Tibial nerve (tissue), 4 donors: ENCODE data around the gene SPATS2.

ENCODE experiments used
- CTCF ChIP-seq, 5 experiments: fragments of 200-600 bp in 3 of 5; fragments of 450-650 bp in 2 of 5; sonication (generic) in 3 of 5; IDR thresholded peaks; one replicate each; pipeline ENCODE4 v1.5.1; 2016 to 2019; ENCODE audit warnings: antibody characterized with exemption in 5 of 5, mild to moderate bottlenecking in 3 of 5, moderate library complexity in 2 of 5
- EP300 ChIP-seq, 2 donors: sonication (generic); formaldehyde crosslinking; IDR thresholded peaks; one replicate each; pipeline ENCODE4 v1.6.1; 2017; ENCODE audit warnings: antibody characterized with exemption in 2 of 2, mild to moderate bottlenecking in 1 of 2
- POLR2A ChIP-seq, 2 donors: fragments of 450-650 bp; IDR thresholded peaks; one replicate each; pipeline ENCODE4 v1.6.1; 2017; ENCODE audit warnings: antibody characterized with exemption in 2 of 2, mild to moderate bottlenecking in 2 of 2, moderate library complexity in 2 of 2

DNA sequence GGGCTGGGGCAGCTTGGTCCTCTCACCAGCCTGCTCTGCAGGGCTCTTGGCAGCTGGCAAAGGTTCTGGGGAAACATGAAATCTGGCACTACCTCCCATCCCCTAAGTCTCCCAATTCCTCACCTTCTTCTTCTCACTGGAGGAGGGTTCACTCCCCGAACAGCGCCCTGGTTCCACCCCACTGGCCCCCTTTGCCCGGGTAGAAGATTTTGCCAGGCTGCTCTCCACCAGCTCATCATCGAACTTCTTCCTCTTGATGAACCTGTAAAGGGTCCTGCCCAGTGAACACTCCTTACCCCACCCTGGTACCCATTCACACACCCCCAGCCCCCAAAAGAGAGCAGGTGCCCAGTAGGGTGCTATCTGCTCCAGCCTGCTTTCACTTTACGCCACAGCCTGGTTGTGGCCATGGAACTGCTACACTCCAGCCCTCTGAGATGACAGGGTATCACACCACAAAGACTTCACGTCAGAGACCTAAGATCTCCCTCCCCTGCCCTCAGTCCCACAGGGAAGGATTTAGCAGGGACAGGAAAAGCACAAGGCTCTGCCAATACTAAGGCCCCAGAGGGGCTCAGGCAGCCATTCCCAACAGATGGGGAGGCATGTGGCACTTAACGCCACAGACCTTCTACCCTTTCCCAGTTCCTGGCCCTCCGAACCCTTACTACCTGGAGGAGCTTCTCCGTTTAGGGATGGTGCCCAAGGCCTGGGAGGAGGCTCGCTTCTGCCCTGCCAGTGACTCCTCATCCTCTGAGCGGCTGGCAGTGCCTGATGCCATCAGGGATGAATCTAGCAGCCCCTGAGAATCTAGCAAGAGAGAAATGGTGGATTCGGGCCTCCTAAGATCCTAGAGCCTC is 198.4 kb downstream of the SPATS2 start:
- TF ChIP-seq CTCF (IDR thresholded peaks at IDR 0.05) (no peak), POLR2A (IDR thresholded peaks at IDR 0.05) (no peak), EP300 (IDR thresholded peaks at IDR 0.05) (no peak)
